Chondrocyte (in vitro differentiated cells): Measurements from ENCODE around the gene KLHL6. TPM values are rescaled to one million over a fixed set of nuclear protein-coding genes. Genes with fewer than 3 reads are reported as not detected.

Experiments used
- DNase-seq: peaks from one replicate; pipeline ENCODE4 v3.0.0; 2021; ENCODE audit warnings: mixed read lengths, low spot score
- H3K27ac Mint-ChIP-seq: one replicate; pipeline ENCODE4 v1.8.0; 2021; ENCODE audit warnings: mild to moderate bottlenecking, moderate library complexity, mixed read lengths; ENCODE audit not compliant: unreplicated experiment
- H3K27me3 Mint-ChIP-seq: 2 replicates; pipeline ENCODE4 v1.8.0; 2021; ENCODE audit warnings: low read depth, mixed read lengths
- H3K36me3 Mint-ChIP-seq: 2 replicates; pipeline ENCODE4 v1.8.0; 2021; ENCODE audit warnings: low read depth, mixed read lengths
- H3K4me1 Mint-ChIP-seq: 2 replicates; pipeline ENCODE4 v1.8.0; 2021; ENCODE audit warnings: low read depth, mild to moderate bottlenecking, mixed read lengths
- H3K4me3 Mint-ChIP-seq: one replicate; pipeline ENCODE4 v1.8.0; 2021; ENCODE audit warnings: mild to moderate bottlenecking, moderate library complexity, mixed read lengths; ENCODE audit not compliant: unreplicated experiment
- H3K9me3 Mint-ChIP-seq: 2 replicates; pipeline ENCODE4 v1.8.0; 2021; ENCODE audit warnings: low read depth, mixed read lengths
- CTCF ChIP-seq: fragments of 200-600 bp; sonication (generic); IDR thresholded peaks from 2 replicates; pipeline ENCODE4 v1.5.0; 2021; ENCODE audit warnings: antibody characterized with exemption, mild to moderate bottlenecking, moderate library complexity
- total RNA-seq: library from RNA; stranded (reverse); gene quantifications from 3 replicates; pipeline ENCODE4 v1.2.1, GENCODE V29; 2021

Gene KLHL6
- total RNA-seq, 1 donor from 2014 or later: not detected

GRCh38 chr3:183563536-183563874 is 8.0 kb upstream of the KLHL6 start:
- DNase-seq: no peak
- H3K4me1 Mint-ChIP-seq: no peaks in the 10 kb centered on the region
- no peak overlapping the region for H3K27ac Mint-ChIP-seq
- no peaks in the 10 kb centered on the region for H3K27me3 Mint-ChIP-seq
- no peak overlapping the region for H3K4me3 Mint-ChIP-seq
- H3K36me3 Mint-ChIP-seq: no peaks in the 10 kb centered on the region
- no peaks in the 10 kb centered on the region for H3K9me3 Mint-ChIP-seq
- no peak for TF ChIP-seq CTCF

- Mint-ChIP-seq H3K9me3 (no peaks in the 10 kb centered on the region), H3K27me3 (no peaks in the 10 kb centered on the region), H3K4me3 (no peak overlapping the region), H3K27ac (no peak overlapping the region), H3K4me1 (no peaks in the 10 kb centered on the region), H3K36me3 (no peaks in the 10 kb centered on the region)
- peak; percentile 48 for TF ChIP-seq CTCF
- DNase-seq: no peak
Measured at GRCh38 chr3:183560607-183561006, 5.1 kb upstream of the KLHL6 start.

- DNase-seq: no peak
- TF ChIP-seq CTCF: no peak
- H3K4me1 Mint-ChIP-seq: peaks cover 11% of the 10 kb centered on the region
- no peak overlapping the region for H3K4me3 Mint-ChIP-seq
- no peak overlapping the region for H3K27ac Mint-ChIP-seq
- no peaks in the 10 kb centered on the region for H3K36me3 Mint-ChIP-seq
- H3K27me3 Mint-ChIP-seq: no peaks in the 10 kb centered on the region
- H3K9me3 Mint-ChIP-seq: no peaks in the 10 kb centered on the region
Measured at GRCh38 chr3:183558495-183558894, 3.0 kb upstream of the KLHL6 start.

- TF ChIP-seq CTCF: no peak
- Mint-ChIP-seq H3K4me1 (peaks cover 20% of the 10 kb centered on the region), H3K4me3 (no peak overlapping the region), H3K27ac (no peak overlapping the region), H3K9me3 (no peaks in the 10 kb centered on the region), H3K36me3 (no peaks in the 10 kb centered on the region), H3K27me3 (no peaks in the 10 kb centered on the region)
- DNase-seq: no peak
Measured at GRCh38 chr3:183556722-183557121, 1.2 kb upstream of the KLHL6 start.

- H3K27ac Mint-ChIP-seq: no peak overlapping the region
- TF ChIP-seq CTCF: no peak
- no peaks in the 10 kb centered on the region for H3K27me3 Mint-ChIP-seq
- no peaks in the 10 kb centered on the region for H3K36me3 Mint-ChIP-seq
- no peak for DNase-seq
- H3K4me3 Mint-ChIP-seq: no peak overlapping the region
- H3K4me1 Mint-ChIP-seq: peaks cover 28% of the 10 kb centered on the region
- H3K9me3 Mint-ChIP-seq: no peaks in the 10 kb centered on the region
Measured at GRCh38 chr3:183554377-183554776, 1.1 kb downstream of the KLHL6 start.
